Measurements from ENCODE around the gene NDUFA11.

Gene NDUFA11

GRCh38 chr19:5925830-5926427 is 22.3 kb upstream of the NDUFA11 start:
- no peaks in the 10 kb centered on the region for H3K9me3 Mint-ChIP-seq
- H3K36me3 Mint-ChIP-seq = peaks cover 44% of the 10 kb centered on the region
- H3K27me3 Mint-ChIP-seq = no peaks in the 10 kb centered on the region
- no peaks in the 10 kb centered on the region for H3K4me1 Mint-ChIP-seq
- no peak overlapping the region for H3K4me3 Mint-ChIP-seq
- CTCF ChIA-PET = interaction anchor here (0.6 kb wide), 1 partner anchor 21 kb away, joined by 3 read pairs; no protein-coding TSS in a partner anchor
- DNase-seq = no peak
- no peak overlapping the region for H3K27ac Mint-ChIP-seq

GRCh38 chr19:5923356-5923755 is 19.8 kb upstream of the NDUFA11 start:
- DNase-seq = no peak
- Mint-ChIP-seq H3K4me3 (no peak overlapping the region), H3K27ac (no peak overlapping the region)

GRCh38 chr19:5922161-5922545 is 18.6 kb upstream of the NDUFA11 start:
- no peak overlapping the region for H3K27ac Mint-ChIP-seq
- DNase-seq = no peak
- H3K4me3 Mint-ChIP-seq = no peak overlapping the region
- no peaks in the 10 kb centered on the region for H3K27me3 Mint-ChIP-seq
- H3K9me3 Mint-ChIP-seq = no peaks in the 10 kb centered on the region
- CTCF ChIA-PET = no interaction called here
- H3K36me3 Mint-ChIP-seq = peaks cover 34% of the 10 kb centered on the region
- H3K4me1 Mint-ChIP-seq = no peaks in the 10 kb centered on the region

More at GRCh38 chr19:5923356-5923755, 19.8 kb upstream of the NDUFA11 start:
- no peaks in the 10 kb centered on the region for H3K9me3 Mint-ChIP-seq
- CTCF ChIA-PET = no interaction called here
- H3K27me3 Mint-ChIP-seq = no peaks in the 10 kb centered on the region
- peaks cover 42% of the 10 kb centered on the region for H3K36me3 Mint-ChIP-seq
- no peaks in the 10 kb centered on the region for H3K4me1 Mint-ChIP-seq

- no peaks in the 10 kb centered on the region for H3K9me3 Mint-ChIP-seq
- H3K4me1 Mint-ChIP-seq = no peaks in the 10 kb centered on the region
- H3K36me3 Mint-ChIP-seq = peaks cover 35% of the 10 kb centered on the region
- H3K4me3 Mint-ChIP-seq = no peak overlapping the region
- no peak overlapping the region for H3K27ac Mint-ChIP-seq
- DNase-seq = no peak
- H3K27me3 Mint-ChIP-seq = no peaks in the 10 kb centered on the region
- CTCF ChIA-PET = no interaction called here
Observed at GRCh38 chr19:5921516-5922160, 18.0 kb upstream of the NDUFA11 start.

- DNase-seq = no peak
- Mint-ChIP-seq H3K9me3 (no peaks in the 10 kb centered on the region), H3K36me3 (peaks cover 25% of the 10 kb centered on the region), H3K27ac (no peak overlapping the region), H3K4me1 (no peaks in the 10 kb centered on the region), H3K27me3 (no peaks in the 10 kb centered on the region), H3K4me3 (no peak overlapping the region)
- CTCF ChIA-PET = no interaction called here
Observed at GRCh38 chr19:5918463-5919079, 15.0 kb upstream of the NDUFA11 start.

GRCh38 chr19:5917431-5918107 is 14.0 kb upstream of the NDUFA11 start:
- Mint-ChIP-seq H3K27ac (no peak overlapping the region), H3K4me3 (no peak overlapping the region), H3K27me3 (no peaks in the 10 kb centered on the region), H3K9me3 (no peaks in the 10 kb centered on the region), H3K36me3 (peaks cover 20% of the 10 kb centered on the region), H3K4me1 (no peaks in the 10 kb centered on the region)
- CTCF ChIA-PET = no interaction called here
- DNase-seq = no peak

- H3K4me3 Mint-ChIP-seq = no peak overlapping the region
- DNase-seq = no peak
- CTCF ChIA-PET = no interaction called here
Observed at GRCh38 chr19:5916181-5916708, 12.7 kb upstream of the NDUFA11 start.

GRCh38 chr19:5915782-5916165 is 12.2 kb upstream of the NDUFA11 start:
- no peak overlapping the region for H3K4me3 Mint-ChIP-seq
- no peak overlapping the region for H3K27ac Mint-ChIP-seq

More at GRCh38 chr19:5916181-5916708, 12.7 kb upstream of the NDUFA11 start:
- Mint-ChIP-seq H3K4me1 (no peaks in the 10 kb centered on the region), H3K9me3 (no peaks in the 10 kb centered on the region), H3K27me3 (no peaks in the 10 kb centered on the region), H3K27ac (no peak overlapping the region), H3K36me3 (peaks cover 13% of the 10 kb centered on the region)

GRCh38 chr19:5914946-5915781 is 11.6 kb upstream of the NDUFA11 start:
- H3K9me3 Mint-ChIP-seq = no peaks in the 10 kb centered on the region
- DNase-seq = no peak
- H3K27me3 Mint-ChIP-seq = no peaks in the 10 kb centered on the region
- CTCF ChIA-PET = no interaction called here
- H3K4me3 Mint-ChIP-seq = no peak overlapping the region
- H3K27ac Mint-ChIP-seq = no peak overlapping the region
- H3K4me1 Mint-ChIP-seq = no peaks in the 10 kb centered on the region
- H3K36me3 Mint-ChIP-seq = peaks cover 11% of the 10 kb centered on the region

More at GRCh38 chr19:5915782-5916165, 12.2 kb upstream of the NDUFA11 start:
- no peaks in the 10 kb centered on the region for H3K4me1 Mint-ChIP-seq
- H3K36me3 Mint-ChIP-seq = peaks cover 12% of the 10 kb centered on the region
- DNase-seq = no peak
- no peaks in the 10 kb centered on the region for H3K27me3 Mint-ChIP-seq
- H3K9me3 Mint-ChIP-seq = no peaks in the 10 kb centered on the region
- CTCF ChIA-PET = no interaction called here

- peaks cover 11% of the 10 kb centered on the region for H3K36me3 Mint-ChIP-seq
- H3K27ac Mint-ChIP-seq = no peak overlapping the region
- no peaks in the 10 kb centered on the region for H3K9me3 Mint-ChIP-seq
- no peaks in the 10 kb centered on the region for H3K27me3 Mint-ChIP-seq
- DNase-seq = no peak
- CTCF ChIA-PET = no interaction called here
- no peaks in the 10 kb centered on the region for H3K4me1 Mint-ChIP-seq
- H3K4me3 Mint-ChIP-seq = no peak overlapping the region
Observed at GRCh38 chr19:5914358-5914774, 10.8 kb upstream of the NDUFA11 start.

GRCh38 chr19:5913739-5914357 is 10.3 kb upstream of the NDUFA11 start, which contains the start of gene CAPS:
Gene CAPS, plus strand, starts transcription at chr19:5914254. Its CDS starts 153 bp downstream, at chr19:5914407.
- CTCF ChIA-PET = no interaction called here
- no peaks in the 10 kb centered on the region for H3K9me3 Mint-ChIP-seq
- H3K4me3 Mint-ChIP-seq = no peak within 1 kb of the TSS
- no peaks in the 10 kb centered on the region for H3K27me3 Mint-ChIP-seq
- no peak for DNase-seq
- H3K36me3 Mint-ChIP-seq = peaks cover 11% of the 10 kb centered on the region
- no peaks in the 10 kb centered on the region for H3K4me1 Mint-ChIP-seq
- peak within 1 kb of the TSS; percentile 42 for H3K27ac Mint-ChIP-seq

GRCh38 chr19:5911366-5911765 is 7.8 kb upstream of the NDUFA11 start:
- no peak overlapping the region for H3K27ac Mint-ChIP-seq
- no peak for DNase-seq
- peaks cover 6% of the 10 kb centered on the region for H3K4me1 Mint-ChIP-seq
- H3K36me3 Mint-ChIP-seq = peaks cover 9% of the 10 kb centered on the region
- H3K9me3 Mint-ChIP-seq = no peaks in the 10 kb centered on the region
- CTCF ChIA-PET = no interaction called here
- H3K27me3 Mint-ChIP-seq = no peaks in the 10 kb centered on the region
- no peak overlapping the region for H3K4me3 Mint-ChIP-seq

- DNase-seq = no peak
- Mint-ChIP-seq H3K36me3 (peaks cover 6% of the 10 kb centered on the region), H3K4me3 (no peak overlapping the region), H3K27ac (no peak overlapping the region), H3K27me3 (no peaks in the 10 kb centered on the region), H3K4me1 (peaks cover 12% of the 10 kb centered on the region), H3K9me3 (no peaks in the 10 kb centered on the region)
- CTCF ChIA-PET = no interaction called here
Observed at GRCh38 chr19:5910638-5910907, 7.0 kb upstream of the NDUFA11 start.

All from activated naive CD4-positive, alpha-beta T cell treated with anti-CD3 and anti-CD28 coated beads, Interleukin-2, amount 10 ng/mL, durations not matched to agents 7 days and 5 days (primary cell).